ENCODE data around the gene SESN1. TPM values are rescaled to one million over a fixed set of nuclear protein-coding genes. Genes with fewer than 3 reads are reported as not detected.
"Not testable (repeated sequence)": the region's sequence is repeated elsewhere in the genome, so short reads cannot be mapped to it uniquely, and the experiment has no call there.

SESN1 gene
- total RNA-seq: 10 to 100 TPM; 26.4 to 71.2 (median 31.3) TPM

DNA sequence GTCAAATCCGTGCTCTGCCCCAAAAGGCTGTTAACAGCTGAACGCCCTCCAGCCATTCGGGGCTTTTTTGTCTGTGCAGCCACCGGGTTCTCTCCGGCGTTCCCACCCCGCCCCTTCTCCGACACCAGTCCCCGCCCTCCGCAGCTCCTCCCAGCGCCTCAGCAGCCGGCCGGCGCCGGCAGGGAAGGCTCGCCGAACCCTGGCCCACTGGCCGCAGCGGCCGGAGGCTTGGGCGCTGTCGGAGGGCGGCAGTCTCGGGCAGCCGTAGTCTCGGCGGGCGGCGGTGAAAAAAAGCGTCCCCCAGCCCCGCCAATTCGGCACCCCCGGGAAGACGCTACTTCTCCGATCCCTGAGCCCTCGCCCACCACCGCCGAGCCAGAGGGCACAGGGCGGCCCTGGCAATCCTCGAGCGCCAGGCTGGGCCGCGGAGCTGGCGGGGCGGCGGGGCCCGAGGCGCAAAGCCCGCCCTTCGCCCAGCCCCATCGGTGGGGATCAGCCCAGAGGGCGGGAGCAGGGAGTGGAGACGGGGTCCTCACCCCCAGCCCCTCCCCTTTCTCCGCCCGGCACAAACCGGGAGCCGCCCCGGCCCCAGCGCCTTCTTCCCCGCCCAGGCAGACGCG lies at the start of gene SESN1:
TSS of gene SESN1 (minus strand) at position 431 of the 620 bp plus-strand sequence. CDS start 773 bp downstream, outside the sequence.
- DNase-seq: peak; percentile 95 to 96
- Histone ChIP-seq H3K9me3 (no peaks in the 10 kb centered on the region), H3K36me3 (no peaks in the 10 kb centered on the region), H3K27me3 (no peaks in the 10 kb centered on the region), H3K4me1 (peaks cover 19 to 35% (median 27%) of the 10 kb centered on the region in 4 donors), H3K4me3 (peak within 1 kb of the TSS; percentile 58 to 70 (median 63)), H3K27ac (peak within 1 kb of the TSS; percentile 96 to 99 (median 98))
- peak; percentile 96 to 97 for ATAC-seq (ENCODE audit: low FRiP score in 2 of 2)
- 0 to 1% methylated on average over 11 to 27 of the region's 62 CpGs for WGBS, 2 donors
- TF ChIP-seq EP300 (IDR thresholded peaks at IDR 0.05) (peak in 1 of 4 donors; percentile 4), POLR2A (IDR thresholded peaks at IDR 0.05) (peak in 3 of 4 donors; percentile 92 to 98 (median 97)), POLR2AphosphoS5 (IDR thresholded peaks at IDR 0.05) (peak; percentile 80 to 92)
- TF ChIP-seq, protein P1, sequence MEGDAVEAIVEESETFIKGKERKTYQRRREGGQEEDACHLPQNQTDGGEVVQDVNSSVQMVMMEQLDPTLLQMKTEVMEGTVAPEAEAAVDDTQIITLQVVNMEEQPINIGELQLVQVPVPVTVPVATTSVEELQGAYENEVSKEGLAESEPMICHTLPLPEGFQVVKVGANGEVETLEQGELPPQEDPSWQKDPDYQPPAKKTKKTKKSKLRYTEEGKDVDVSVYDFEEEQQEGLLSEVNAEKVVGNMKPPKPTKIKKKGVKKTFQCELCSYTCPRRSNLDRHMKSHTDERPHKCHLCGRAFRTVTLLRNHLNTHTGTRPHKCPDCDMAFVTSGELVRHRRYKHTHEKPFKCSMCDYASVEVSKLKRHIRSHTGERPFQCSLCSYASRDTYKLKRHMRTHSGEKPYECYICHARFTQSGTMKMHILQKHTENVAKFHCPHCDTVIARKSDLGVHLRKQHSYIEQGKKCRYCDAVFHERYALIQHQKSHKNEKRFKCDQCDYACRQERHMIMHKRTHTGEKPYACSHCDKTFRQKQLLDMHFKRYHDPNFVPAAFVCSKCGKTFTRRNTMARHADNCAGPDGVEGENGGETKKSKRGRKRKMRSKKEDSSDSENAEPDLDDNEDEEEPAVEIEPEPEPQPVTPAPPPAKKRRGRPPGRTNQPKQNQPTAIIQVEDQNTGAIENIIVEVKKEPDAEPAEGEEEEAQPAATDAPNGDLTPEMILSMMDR (IDR thresholded peaks at IDR 0.05): peak in 2 of 6 experiments; percentile 16 to 18

DNA sequence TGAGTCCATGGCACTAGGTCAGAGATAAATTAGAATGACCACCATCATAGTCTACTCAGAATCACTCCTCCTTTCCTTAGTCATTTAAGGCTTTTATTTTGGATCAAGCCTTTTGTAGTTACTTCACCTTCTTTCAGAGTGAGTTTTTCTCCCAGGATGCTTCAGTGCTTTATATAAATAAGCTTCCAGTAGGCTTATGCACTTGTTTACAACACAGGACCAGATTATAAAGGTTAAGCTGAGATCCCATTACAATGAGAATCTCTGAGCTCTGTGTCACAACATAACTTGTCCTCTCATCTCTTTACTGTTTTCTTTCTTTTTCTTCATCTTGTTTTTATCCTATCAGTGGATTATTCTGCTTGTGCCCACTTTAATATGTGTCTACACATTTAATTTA lies 48.5 kb upstream of the SESN1 start:
- DNase-seq (no peak), ATAC-seq (ENCODE audit: low FRiP score in 2 of 2) (no peak)
- H3K4me1 ChIP-seq: no peaks in the 10 kb centered on the region
- no peak overlapping the region for H3K4me3 ChIP-seq
- H3K27me3 ChIP-seq: no peaks in the 10 kb centered on the region
- no peak overlapping the region for H3K27ac ChIP-seq
- peaks cover 0 to 3% (median 0%) of the 10 kb centered on the region in 4 donors for H3K9me3 ChIP-seq
- TF ChIP-seq POLR2A (IDR thresholded peaks at IDR 0.05): no peak
- TF ChIP-seq EP300 (IDR thresholded peaks at IDR 0.05): no peak
- no peak for TF ChIP-seq POLR2AphosphoS5 (IDR thresholded peaks at IDR 0.05)
- TF ChIP-seq, protein P1 (IDR thresholded peaks at IDR 0.05): no peak
- H3K36me3 ChIP-seq: peaks cover 0 to 10% (median 3%) of the 10 kb centered on the region in 4 donors

- H3K27ac ChIP-seq; H3K4me3 ChIP-seq; ATAC-seq (ENCODE audit: low FRiP score in 2 of 2); H3K9me3 ChIP-seq; H3K27me3 ChIP-seq; H3K4me1 ChIP-seq; DNase-seq; H3K36me3 ChIP-seq: not testable (repeated sequence)
Observed at GRCh38 chr6:109142067-109142466, 47.4 kb upstream of the SESN1 start.

DNA sequence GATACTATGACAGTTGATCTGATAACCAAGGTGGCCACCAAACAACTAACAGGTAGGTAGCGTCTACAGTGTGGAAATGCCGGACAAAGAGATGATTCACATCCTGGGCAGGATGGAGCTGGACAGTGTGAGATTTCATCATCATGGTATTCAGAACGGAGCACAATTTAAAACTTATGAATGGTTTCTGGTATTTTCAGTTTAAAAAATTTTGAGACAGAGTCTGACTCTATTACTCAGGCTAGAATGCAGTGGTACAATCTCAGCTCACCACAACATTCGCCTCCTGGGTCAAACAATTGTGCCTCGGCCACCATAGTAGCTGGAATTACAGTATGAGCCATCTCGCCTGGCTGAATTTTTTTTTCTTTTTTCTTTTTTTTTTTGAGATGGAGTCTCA lies 44.5 kb upstream of the SESN1 start:
- H3K9me3 ChIP-seq: peaks cover 0 to 3% (median 0%) of the 10 kb centered on the region in 4 donors
- no peaks in the 10 kb centered on the region for H3K4me1 ChIP-seq
- peak in 1 of 2 donors; percentile 35 for ATAC-seq (ENCODE audit: low FRiP score in 2 of 2)
- TF ChIP-seq, protein P1 (IDR thresholded peaks at IDR 0.05): no peak
- TF ChIP-seq EP300 (IDR thresholded peaks at IDR 0.05) (no peak), POLR2A (IDR thresholded peaks at IDR 0.05) (no peak), POLR2AphosphoS5 (IDR thresholded peaks at IDR 0.05) (no peak)
- no peak overlapping the region for H3K27ac ChIP-seq
- DNase-seq: no peak
- WGBS, 2 donors: 85 to 94% methylated on average over 6 of the region's 6 CpGs
- H3K36me3 ChIP-seq: peaks cover 0 to 10% (median 3%) of the 10 kb centered on the region in 4 donors
- H3K4me3 ChIP-seq: no peak overlapping the region
- H3K27me3 ChIP-seq: no peaks in the 10 kb centered on the region

DNA sequence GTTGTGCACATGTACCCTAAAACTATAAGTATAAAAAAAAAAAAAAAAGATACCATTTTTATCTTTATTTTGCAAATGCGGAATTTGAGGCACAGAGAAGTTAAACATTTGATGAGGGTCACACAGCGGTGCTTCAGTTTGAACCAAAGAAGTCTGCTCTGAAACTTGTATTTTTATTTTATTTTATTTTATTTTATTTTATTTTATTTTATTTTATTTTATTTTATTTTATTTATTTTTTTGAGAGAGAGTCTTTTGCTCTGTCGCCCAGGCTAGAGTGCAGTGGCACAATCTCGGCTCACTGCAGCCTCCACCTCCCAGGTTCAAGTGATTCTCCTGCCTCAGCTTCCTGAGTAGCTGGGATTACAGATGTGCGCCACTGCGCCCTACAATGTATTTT lies 41.9 kb upstream of the SESN1 start:
- not testable (repeated sequence) for H3K36me3 ChIP-seq; H3K27me3 ChIP-seq; H3K4me1 ChIP-seq; H3K9me3 ChIP-seq; H3K4me3 ChIP-seq; H3K27ac ChIP-seq; ATAC-seq (ENCODE audit: low FRiP score in 2 of 2); DNase-seq
- WGBS, 2 donors: 96 to 97% methylated on average over 6 of the region's 6 CpGs

DNA sequence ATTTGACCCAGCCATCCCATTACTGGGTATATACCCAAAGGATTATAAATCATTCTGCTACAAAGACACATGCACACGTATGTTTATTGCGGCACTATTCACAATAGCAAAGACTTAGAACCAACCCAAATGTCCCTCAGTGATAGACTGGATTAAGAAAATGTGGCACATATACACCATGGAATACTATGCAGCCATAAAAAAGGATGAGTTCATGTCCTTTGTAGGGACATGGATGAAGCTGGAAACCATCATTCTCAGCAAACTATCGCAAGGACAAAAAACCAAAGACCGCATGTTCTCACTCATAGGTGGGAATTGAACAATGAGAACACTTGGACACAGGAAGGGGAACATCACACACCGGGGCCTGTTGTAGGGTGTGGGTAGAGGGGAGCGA lies 41.4 kb upstream of the SESN1 start:
- H3K4me1 ChIP-seq; H3K27me3 ChIP-seq; H3K36me3 ChIP-seq; H3K27ac ChIP-seq; H3K9me3 ChIP-seq; H3K4me3 ChIP-seq; DNase-seq; ATAC-seq (ENCODE audit: low FRiP score in 2 of 2): not testable (repeated sequence)
- 94 to 99% methylated on average over 6 of the region's 6 CpGs for WGBS, 2 donors

GRCh38 chr6:109135600-109135999 lies 41.0 kb upstream of the SESN1 start:
- not testable (repeated sequence) for H3K36me3 ChIP-seq; DNase-seq; H3K9me3 ChIP-seq; H3K4me1 ChIP-seq; H3K27ac ChIP-seq; ATAC-seq (ENCODE audit: low FRiP score in 2 of 2); H3K4me3 ChIP-seq; H3K27me3 ChIP-seq
- WGBS, 2 donors: 97 to 100% methylated on average over 1 of the region's 1 CpG

All from upper lobe of left lung (tissue), 6 donors.